ENCODE results near the gene ROBO4. TPM values are rescaled to one million over a fixed set of nuclear protein-coding genes. Genes with fewer than 3 reads are reported as not detected.
A peak's percentile ranks its signal among the peaks of the same experiment; 100 is the strongest.

The ROBO4 gene
- 10 to 100 TPM; 16.3 to 63.5 (median 27.1) TPM for total RNA-seq
- 10 to 100 TPM; 17.7 to 21.8 TPM for polyA plus RNA-seq
- long read RNA-seq, donor 1, partial matches to known transcripts = 8 of 9 reads
- long read RNA-seq, donor 1, other reads (novel, unspliced or antisense) = 1 of 9 reads
- long read RNA-seq, donor 2, partial matches to known transcripts = 13 of 14 reads
- long read RNA-seq, donor 2, other reads (novel, unspliced or antisense) = 1 of 14 reads
- long read RNA-seq, donor 3, partial matches to known transcripts = 6 of 7 reads
- long read RNA-seq, donor 3, other reads (novel, unspliced or antisense) = 1 of 7 reads

DNA sequence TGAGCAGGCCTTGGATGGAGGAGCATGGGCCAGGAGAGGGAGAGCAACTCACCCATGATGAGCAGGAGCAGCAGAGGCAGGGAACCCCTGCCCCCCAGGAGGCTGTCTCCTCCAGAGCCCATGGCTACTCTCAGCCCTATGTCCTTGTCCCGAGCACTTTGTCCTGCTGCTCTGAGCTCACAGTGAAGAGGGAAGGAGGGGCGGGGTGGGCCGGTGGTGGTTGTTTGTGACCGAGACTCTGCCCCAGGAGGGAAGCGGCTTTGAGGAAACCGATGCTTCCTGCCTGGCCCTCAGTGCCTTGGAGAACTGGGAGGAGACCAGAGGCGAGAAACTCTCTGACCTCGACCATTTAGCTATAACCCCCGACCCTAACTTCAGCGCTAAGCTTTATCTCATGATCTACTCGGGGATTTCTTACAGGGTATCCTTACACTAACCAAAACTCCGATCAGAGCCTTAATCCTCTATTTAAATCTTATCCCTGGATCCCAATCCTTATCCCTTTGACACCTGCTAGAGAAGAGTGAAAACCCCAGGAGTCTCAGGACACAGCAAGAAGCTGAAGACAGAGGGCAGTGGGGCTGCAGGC lies at the start of gene ROBO4:
ROBO4 (minus strand) TSS at position 192 of the 589 bp plus-strand sequence; CDS start at position 122, 70 bp downstream.
- Histone ChIP-seq H3K27ac (peak within 1 kb of the TSS; percentile 74 to 93 (median 85)), H3K9me3 (no peaks in the 10 kb centered on the region), H3K27me3 (no peaks in the 10 kb centered on the region), H3K4me1 (peaks cover 0 to 89% (median 48%) of the 10 kb centered on the region in 12 donors), H3K36me3 (peaks cover 0 to 26% (median 5%) of the 10 kb centered on the region in 9 donors), H3K4me3 (peak within 1 kb of the TSS; percentile 34 to 71 (median 56))
- intact Hi-C loops (cut with DNase I) = loop anchor here in 3 of 10 donors (2.0 kb wide), 3 partner anchors 17 to 23 kb away; no protein-coding TSS in a partner anchor
- ATAC-seq (peak; percentile 53 to 81 (median 63)), DNase-seq (peak in 4 of 5 donors; percentile 76 to 84 (median 80))
- WGBS, 4 donors = 20 to 27% (median 22%) methylated on average over 7 to 12 of the region's 12 CpGs
- no peak for TF ChIP-seq POLR2A (IDR thresholded peaks at IDR 0.05)
- TF ChIP-seq, protein P1, sequence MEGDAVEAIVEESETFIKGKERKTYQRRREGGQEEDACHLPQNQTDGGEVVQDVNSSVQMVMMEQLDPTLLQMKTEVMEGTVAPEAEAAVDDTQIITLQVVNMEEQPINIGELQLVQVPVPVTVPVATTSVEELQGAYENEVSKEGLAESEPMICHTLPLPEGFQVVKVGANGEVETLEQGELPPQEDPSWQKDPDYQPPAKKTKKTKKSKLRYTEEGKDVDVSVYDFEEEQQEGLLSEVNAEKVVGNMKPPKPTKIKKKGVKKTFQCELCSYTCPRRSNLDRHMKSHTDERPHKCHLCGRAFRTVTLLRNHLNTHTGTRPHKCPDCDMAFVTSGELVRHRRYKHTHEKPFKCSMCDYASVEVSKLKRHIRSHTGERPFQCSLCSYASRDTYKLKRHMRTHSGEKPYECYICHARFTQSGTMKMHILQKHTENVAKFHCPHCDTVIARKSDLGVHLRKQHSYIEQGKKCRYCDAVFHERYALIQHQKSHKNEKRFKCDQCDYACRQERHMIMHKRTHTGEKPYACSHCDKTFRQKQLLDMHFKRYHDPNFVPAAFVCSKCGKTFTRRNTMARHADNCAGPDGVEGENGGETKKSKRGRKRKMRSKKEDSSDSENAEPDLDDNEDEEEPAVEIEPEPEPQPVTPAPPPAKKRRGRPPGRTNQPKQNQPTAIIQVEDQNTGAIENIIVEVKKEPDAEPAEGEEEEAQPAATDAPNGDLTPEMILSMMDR (IDR thresholded peaks at IDR 0.05) = peak in 2 of 12 donors; percentile 17 to 22

DNA sequence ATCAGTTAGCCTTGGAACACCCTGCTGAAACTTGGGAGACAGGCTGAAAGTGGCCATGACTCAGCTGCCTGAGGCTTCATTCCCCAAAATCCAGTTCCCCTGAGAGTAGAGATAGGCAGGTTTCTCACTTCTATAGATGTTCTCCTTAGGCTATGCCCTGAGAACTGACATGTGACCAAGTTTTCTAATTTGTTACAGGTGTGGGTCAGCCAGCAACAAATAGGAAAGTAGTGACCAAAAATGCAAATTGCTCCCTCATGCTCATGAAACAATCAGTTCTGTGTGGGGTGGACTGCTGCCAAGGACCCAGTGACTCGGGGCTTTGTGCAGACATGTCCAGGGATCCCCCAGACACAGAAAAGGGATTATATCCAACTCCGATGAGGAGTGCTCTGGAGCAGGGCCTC lies 49.1 kb upstream of the ROBO4 start:
- peaks cover 0 to 20% (median 0%) of the 10 kb centered on the region in 12 donors for H3K9me3 ChIP-seq
- DNase-seq = no peak
- H3K36me3 ChIP-seq = no peaks in the 10 kb centered on the region
- 51 to 73% (median 57%) methylated on average over 2 of the region's 2 CpGs for WGBS, 4 donors
- H3K4me1 ChIP-seq = no peaks in the 10 kb centered on the region
- no peak for ATAC-seq
- no peak overlapping the region for H3K4me3 ChIP-seq
- no peak for TF ChIP-seq POLR2A (IDR thresholded peaks at IDR 0.05)
- TF ChIP-seq, protein P1 (IDR thresholded peaks at IDR 0.05) = no peak
- no peak overlapping the region for H3K27ac ChIP-seq
- intact Hi-C loops (cut with DNase I) = no loop called here
- H3K27me3 ChIP-seq = no peaks in the 10 kb centered on the region

DNA sequence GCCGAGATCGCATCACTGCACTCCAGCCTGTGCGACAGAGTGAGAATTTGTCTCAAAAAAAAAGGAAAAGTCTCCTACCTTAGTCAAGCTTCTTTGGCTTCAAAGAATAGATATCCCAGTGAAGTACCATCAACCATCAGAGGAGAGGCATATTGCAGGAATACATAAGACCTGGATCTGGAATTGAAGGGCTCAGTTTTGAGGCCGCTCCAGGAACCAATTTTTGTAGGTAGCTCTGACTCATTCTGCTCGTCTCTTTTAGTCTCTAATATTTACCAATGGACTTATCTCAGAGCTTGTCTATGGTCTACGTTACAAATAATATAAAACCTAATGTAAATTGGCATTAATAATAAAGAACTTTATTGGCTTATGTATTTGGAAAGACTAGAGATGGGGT lies 48.2 kb upstream of the ROBO4 start:
- Histone ChIP-seq H3K4me1 (no peaks in the 10 kb centered on the region), H3K27ac (no peak overlapping the region), H3K36me3 (no peaks in the 10 kb centered on the region), H3K27me3 (no peaks in the 10 kb centered on the region), H3K9me3 (peaks cover 0 to 20% (median 0%) of the 10 kb centered on the region in 12 donors), H3K4me3 (no peak overlapping the region)
- intact Hi-C loops (cut with DNase I) = no loop called here
- DNase-seq (no peak), ATAC-seq (no peak)
- 72 to 83% (median 76%) methylated on average over 6 of the region's 6 CpGs for WGBS, 4 donors
- TF ChIP-seq, protein P1 (IDR thresholded peaks at IDR 0.05) = no peak
- no peak for TF ChIP-seq POLR2A (IDR thresholded peaks at IDR 0.05)

DNA sequence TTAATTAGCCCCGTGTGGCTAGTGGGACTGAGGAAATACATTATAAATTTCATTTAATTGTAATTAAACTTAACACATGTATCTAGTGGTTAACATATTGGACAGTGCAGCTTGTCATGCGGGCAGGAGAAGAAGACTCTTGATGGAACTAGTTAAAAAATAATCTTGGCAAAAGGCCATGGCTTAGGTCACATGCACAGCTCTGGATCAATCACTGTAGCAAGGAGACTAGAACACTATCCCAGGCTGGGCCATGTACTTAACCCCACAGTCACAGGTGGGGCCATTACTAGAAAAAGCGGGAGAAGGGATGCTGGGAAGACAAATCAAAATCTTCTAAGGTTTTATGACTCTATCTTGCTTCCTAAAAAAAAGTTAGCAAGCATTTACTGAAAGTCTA lies 46.9 kb upstream of the ROBO4 start:
- intact Hi-C loops (cut with DNase I) = no loop called here
- 67 to 88% (median 81%) methylated on average over 3 of the region's 3 CpGs for WGBS, 4 donors
- H3K27me3 ChIP-seq = no peaks in the 10 kb centered on the region
- no peaks in the 10 kb centered on the region for H3K36me3 ChIP-seq
- peaks cover 0 to 19% (median 0%) of the 10 kb centered on the region in 12 donors for H3K9me3 ChIP-seq
- H3K4me3 ChIP-seq = no peak overlapping the region
- no peak for TF ChIP-seq POLR2A (IDR thresholded peaks at IDR 0.05)
- TF ChIP-seq, protein P1 (IDR thresholded peaks at IDR 0.05) = no peak
- ATAC-seq = no peak
- no peaks in the 10 kb centered on the region for H3K4me1 ChIP-seq
- no peak for DNase-seq
- no peak overlapping the region for H3K27ac ChIP-seq
